Endothelial cell of umbilical vein (primary cell): Measurements from ENCODE around the gene MESP2. TPM values are rescaled to one million over a fixed set of nuclear protein-coding genes. Genes with fewer than 3 reads are reported as not detected.
A peak's percentile ranks its signal among the peaks of the same experiment; 100 is the strongest.

Experiments
- BruUV-seq: library from RNA; stranded (reverse); fragments of 400-500 nt; replicated peaks from 2 replicates; lab custom pipeline; 2021; lab: Mats Ljungman, UMichigan
- CTCF ChIA-PET: fragments of 300-600, 350-600 bp; sonication (Branson Sonifier 250); formaldehyde crosslinking; loops from one replicate; lab custom pipeline; 2021; ENCODE audit warnings: antibody characterized with exemption, inconsistent platforms; lab: Charles Lee
- POLR2A ChIA-PET: fragments of 300-600, 350-600 bp; sonication (Branson Sonifier 250); formaldehyde crosslinking; loops from one replicate; lab custom pipeline; 2021; ENCODE audit warnings: antibody characterized with exemption, inconsistent platforms; lab: Charles Lee
- DNase-seq: peaks from one replicate; pipeline ENCODE4 v3.0.0-alpha.2; 2011; ENCODE audit warnings: low read depth, low spot score
- FAIRE-seq: peaks from 2 replicates; lab custom pipeline; 2011; peaks lifted over from hg19 to GRCh38; lab: Jason Lieb, UNC
- H2AFZ ChIP-seq: 2 replicates; pipeline ENCODE4 v1.6.0; 2012; ENCODE audit warnings: low read depth, low read length, control low read depth, inconsistent platforms
- H3K27ac ChIP-seq: 2 replicates; pipeline ENCODE4 v1.5.1; 2011; ENCODE audit warnings: low read depth, mild to moderate bottlenecking, control low read depth, low read length, moderate library complexity; ENCODE audit not compliant: insufficient read depth
- H3K27me3 ChIP-seq, 2 experiments: 2 replicates each; pipeline versions ENCODE4 v1.6.0 to v1.6.1; 2011; ENCODE audit warnings: low read length in 2 of 2, mixed read lengths in 1 of 2; ENCODE audit not compliant: control insufficient read depth in 2 of 2, insufficient read depth in 2 of 2
- H3K36me3 ChIP-seq, 2 experiments: 2 replicates in 1 of 2; 3 replicates in 1 of 2; pipeline ENCODE4 v1.5.1; 2011; ENCODE audit warnings: low read length in 2 of 2, mild to moderate bottlenecking in 1 of 2, moderate library complexity in 1 of 2; ENCODE audit not compliant: control insufficient read depth in 2 of 2, insufficient read depth in 2 of 2; ENCODE audit errors: extremely low read depth in 1 of 2
- H3K4me1 ChIP-seq: 3 replicates; pipeline ENCODE4 v1.5.1; 2011; ENCODE audit warnings: mild to moderate bottlenecking, low read length; ENCODE audit not compliant: control insufficient read depth, insufficient read depth; ENCODE audit errors: extremely low read depth
- H3K4me2 ChIP-seq: 2 replicates; pipeline ENCODE4 v1.6.1; 2011; ENCODE audit warnings: low read length, control low read depth, mixed read lengths; ENCODE audit not compliant: insufficient read depth
- H3K4me3 ChIP-seq, 3 experiments: fragments of 200-600 bp in 1 of 3; sonication (generic), shearing (Covaris generic) in 1 of 3; replicated peaks in 1 of 3; 2 replicates each; pipeline ENCODE4 v1.5.1; 2011 to 2016; ENCODE audit warnings: control low read depth in 3 of 3, low read length in 3 of 3, mild to moderate bottlenecking in 2 of 3, inconsistent platforms in 1 of 3, low read depth in 1 of 3, moderate library complexity in 1 of 3; ENCODE audit not compliant: insufficient read depth in 1 of 3
- H3K79me2 ChIP-seq: 2 replicates; pipeline ENCODE4 v1.6.0; 2012; ENCODE audit warnings: low read length, inconsistent platforms; ENCODE audit not compliant: control insufficient read depth, insufficient read depth
- H3K9ac ChIP-seq: replicated peaks from 2 replicates; pipeline ENCODE3; 2011; ENCODE audit warnings: low read length, control low read depth; ENCODE audit not compliant: insufficient read depth; ENCODE audit errors: extremely low read depth
- H3K9me1 ChIP-seq: replicated peaks from 3 replicates; pipeline ENCODE4 v1.6.0; 2011; ENCODE audit warnings: mild to moderate bottlenecking, low read length; ENCODE audit not compliant: control insufficient read depth, insufficient read depth; ENCODE audit errors: extremely low read depth
- H3K9me3 ChIP-seq: replicated peaks from 2 replicates; pipeline ENCODE4 v1.5.1; 2012; ENCODE audit warnings: low read length, inconsistent platforms; ENCODE audit not compliant: control insufficient read depth, insufficient read depth
- H4K20me1 ChIP-seq: replicated peaks from 2 replicates; pipeline ENCODE3; 2011; ENCODE audit warnings: mild to moderate bottlenecking, low read length; ENCODE audit not compliant: control insufficient read depth, insufficient read depth; ENCODE audit errors: extremely low read depth
- CTCF ChIP-seq, 2 donors: IDR thresholded peaks; 1 replicate in 1 of 2; 2 replicates in 1 of 2; pipeline ENCODE4 v1.5.1; 2011; ENCODE audit warnings: low read length in 2 of 2, mild to moderate bottlenecking in 2 of 2, moderate library complexity in 2 of 2, control low read depth in 1 of 2, inconsistent platforms in 1 of 2, low read depth in 1 of 2; ENCODE audit not compliant: insufficient read depth in 1 of 2; ENCODE audit errors: extremely low read depth in 1 of 2
- EZH2 ChIP-seq: IDR thresholded peaks from 2 replicates; pipeline ENCODE4 v1.6.1; 2012; ENCODE audit warnings: borderline replicate concordance, low read depth, mild to moderate bottlenecking, moderate library complexity, low read length, inconsistent platforms; ENCODE audit not compliant: severe bottlenecking
- dilution Hi-C: fragments of 300-500 bp; cut with MboI; formaldehyde crosslinking; loops from one replicate; pipeline ENCODE4 v1.15.0; 2019; ENCODE audit warnings: low sequenced_read_pairs; ENCODE audit not compliant: extremely low pct_ligation_motif_present
- intact Hi-C: fragments of 100-400 bp; cut with micrococcal nuclease; formaldehyde crosslinking; loops from one replicate; pipeline ENCODE4 v1.10.0; 2022
- polyA plus RNA-seq, 4 experiments: library from polyadenylated mRNA; depleted of rRNA in 3 of 4; stranded (reverse) in 3 of 4; unstranded in 1 of 4; fragments of >200 nt; gene quantifications; 2 replicates each; pipeline versions ENCODE4 v1.2.1 to v1.2.3, GENCODE V29; 2011 to 2012; ENCODE audit warnings: missing spikeins in 1 of 4
- total RNA-seq: library from RNA; stranded (reverse); gene quantifications from 2 replicates; pipeline ENCODE4 v1.2.3, GENCODE V29; 2021

Gene MESP2
- total and polyA plus RNA-seq, 2 donors (not counting 3 experiments of a cell fraction or from before 2014, with no cell fraction given) = 0.42 to 0.43 TPM

- no TSS peak for BruUV-seq
- H3K36me3 ChIP-seq = no peaks in the 10 kb centered on the region
- H3K4me2 ChIP-seq = no peak overlapping the region
- H3K4me1 ChIP-seq = no peaks in the 10 kb centered on the region
- ChIA-PET CTCF (interaction anchor here (0.6 to 12.2 kb wide), 63 partner anchors 8 to 461 kb away, joined by 3 to 599 read pairs (median 6); partner anchors contain the start of genes ANPEP, AP3S2, ARPIN and IDH2), POLR2A (interaction anchor here (1.5 to 1.8 kb wide), 2 partner anchors 54 to 114 kb away, joined by 5 to 7 read pairs; partner anchors contain the start of gene ANPEP)
- peaks cover 0 to 5% of the 10 kb centered on the region in 2 experiments for H3K27me3 ChIP-seq
- H3K9me3 ChIP-seq = no peaks in the 10 kb centered on the region
- no peak overlapping the region for H3K4me3 ChIP-seq
- no peaks in the 10 kb centered on the region for H3K79me2 ChIP-seq
- FAIRE-seq = peak; percentile 91
- no peaks in the 10 kb centered on the region for H3K9me1 ChIP-seq
- intact Hi-C loops = loop anchor here (1.0 to 2.0 kb wide), 5 partner anchors 20 to 327 kb away; no protein-coding TSS in a partner anchor
- peak; percentile 71 for DNase-seq
- no peak overlapping the region for H2AFZ ChIP-seq
- no peak overlapping the region for H3K27ac ChIP-seq
- H4K20me1 ChIP-seq = no peaks in the 10 kb centered on the region
- no peak overlapping the region for H3K9ac ChIP-seq
- TF ChIP-seq CTCF (IDR thresholded peaks at IDR 0.05; ENCODE audit: extremely low read depth in 1 of 2, insufficient read depth in 1 of 2, low read depth in 1 of 2, low read length in 2 of 2) (peak; percentile 93 to 98), EZH2 (no peak)
- dilution Hi-C loops = loop anchor here (25.0 kb wide), 1 partner anchor 102 kb away; no protein-coding TSS in a partner anchor
Measured at GRCh38 chr15:89760303-89761008, 15.7 kb upstream of the MESP2 start.
